ENCODE data around the gene IL10RB. TPM values are rescaled to one million over a fixed set of nuclear protein-coding genes. Genes with fewer than 3 reads are reported as not detected.

The IL10RB gene
- total and polyA plus RNA-seq, 2 of the 8 experiments (the other 6 are each of a cell fraction or from before 2014, with no cell fraction given), result 2.7 to 3.2 TPM

DNA sequence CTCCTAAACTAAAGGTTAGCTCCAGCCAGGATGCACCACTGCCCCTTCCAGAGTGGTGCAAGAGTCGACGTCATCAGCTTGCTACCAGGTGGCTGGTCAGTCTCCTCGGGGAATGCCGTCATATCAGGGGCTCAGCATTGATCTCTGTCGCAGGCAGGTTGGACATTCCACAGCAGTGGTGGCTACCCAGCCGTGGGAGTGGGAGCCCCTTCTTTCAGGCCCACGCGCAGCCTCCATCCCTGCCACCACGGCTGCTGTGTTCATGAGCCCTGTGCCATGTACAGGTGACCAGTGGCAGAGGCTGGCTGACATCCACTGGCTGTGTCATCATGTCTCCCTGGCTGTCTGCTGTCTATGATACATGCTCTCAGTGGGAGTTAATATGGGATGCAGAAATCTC lies 25.5 kb downstream of the IL10RB start:
- ChIA-PET CTCF (ENCODE audit: partially characterized antibody) (interaction anchor here (0.6 to 0.9 kb wide), 2 partner anchors 9 to 46 kb away, joined by 3 read pairs; no protein-coding TSS in a partner anchor), POLR2A (ENCODE audit: partially characterized antibody) (no interaction called here)
- FAIRE-seq, result no peak
- no peak for TF ChIP-seq POLR2AphosphoS5 (IDR thresholded peaks at IDR 0.05; ENCODE audit: low read depth, low read length)
- TF ChIP-seq EZH2 (IDR thresholded peaks at IDR 0.05; ENCODE audit: low read depth, low read length, severe bottlenecking), result no peak
- TF ChIP-seq RAD21 (IDR thresholded peaks at IDR 0.05 in 1 of 2, conservative IDR thresholded peaks at IDR 0.05 in 1 of 2; ENCODE audit: low read depth in 2 of 2, low read length in 2 of 2), result no peak
- TF ChIP-seq TAF7 (optimal IDR thresholded peaks at IDR 0.05; ENCODE audit: borderline replicate concordance, low read depth, low read length), result no peak
- TF ChIP-seq SIX5 (IDR thresholded peaks at IDR 0.05; ENCODE audit: low read depth, low read length), result no peak
- no peak for TF ChIP-seq TCF12 (IDR thresholded peaks at IDR 0.05; ENCODE audit: low read depth, low read length)
- no peak for TF ChIP-seq YY1 (IDR thresholded peaks at IDR 0.05; ENCODE audit: low read depth, low read length)
- TF ChIP-seq RNF2 (IDR thresholded peaks at IDR 0.05; ENCODE audit: borderline replicate concordance, low read depth, low read length, missing control alignments, poor library complexity, severe bottlenecking), result no peak
- TF ChIP-seq, protein P1, sequence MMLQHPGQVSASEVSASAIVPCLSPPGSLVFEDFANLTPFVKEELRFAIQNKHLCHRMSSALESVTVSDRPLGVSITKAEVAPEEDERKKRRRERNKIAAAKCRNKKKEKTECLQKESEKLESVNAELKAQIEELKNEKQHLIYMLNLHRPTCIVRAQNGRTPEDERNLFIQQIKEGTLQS (IDR thresholded peaks at IDR 0.05; ENCODE audit: insufficient read depth, low read depth, low read length), result no peak
- no peak for TF ChIP-seq SIN3A (conservative IDR thresholded peaks at IDR 0.05 in 1 of 2, IDR thresholded peaks at IDR 0.05 in 1 of 2; ENCODE audit: low read depth in 1 of 2, low read length in 2 of 2)
- no peak for TF ChIP-seq ATF2 (IDR thresholded peaks at IDR 0.05; ENCODE audit: low read length)

More for the DNA sequence above, 25.5 kb downstream of the IL10RB start:
- Histone ChIP-seq H3K79me1 (ENCODE audit: low read depth, low read length) (no peaks in the 10 kb centered on the region), H2BK120ac (replicated peaks; ENCODE audit: low read depth, low read length) (no peak overlapping the region), H3K56ac (replicated peaks; ENCODE audit: insufficient read length, low read depth, low read length) (no peak overlapping the region), H3K27me3 (replicated peaks in 1 of 4; ENCODE audit: control insufficient read depth in 3 of 4, extremely low read depth in 1 of 4, insufficient read depth in 3 of 4, low read length in 3 of 4) (no peaks in the 10 kb centered on the region), H3K27ac (ENCODE audit: low read depth, low read length) (no peak overlapping the region), H3K18ac (ENCODE audit: extremely low read depth, low read length) (no peak overlapping the region), H2BK15ac (ENCODE audit: low read length) (no peak overlapping the region), H2BK5ac (ENCODE audit: low read depth, low read length) (no peak overlapping the region), H3K4me2 (ENCODE audit: insufficient read depth in 1 of 2, low read depth in 2 of 2, low read length in 2 of 2) (no peak overlapping the region), H4K20me1 (replicated peaks in 1 of 2; ENCODE audit: control insufficient read depth in 1 of 2, insufficient read depth in 2 of 2, low read length in 2 of 2) (peaks cover 0 to 2% of the 10 kb centered on the region in 2 experiments), H3K4me3 (ENCODE audit: extremely low read depth in 1 of 4, insufficient read depth in 2 of 4, low read depth in 3 of 4, low read length in 4 of 4) (no peak overlapping the region), H3K36me3 (ENCODE audit: control insufficient read depth in 2 of 4, insufficient read depth in 4 of 4, low read length in 3 of 4) (no peaks in the 10 kb centered on the region), H2AFZ (ENCODE audit: low read length) (no peak overlapping the region), H3K79me2 (ENCODE audit: control insufficient read depth in 1 of 2, insufficient read depth in 2 of 2, low read length in 2 of 2) (no peaks in the 10 kb centered on the region), H2BK12ac (ENCODE audit: low read depth, low read length) (no peak overlapping the region), H3K9ac (replicated peaks in 1 of 4; ENCODE audit: extremely low read depth in 1 of 4, low read depth in 3 of 4, low read length in 3 of 4) (no peak overlapping the region), H3K23ac (ENCODE audit: insufficient read length) (no peak overlapping the region), H4K5ac (ENCODE audit: insufficient read length, low read depth, low read length) (no peak overlapping the region), H4K8ac (ENCODE audit: extremely low read depth, insufficient read depth, low read length) (no peak overlapping the region), H3K4ac (replicated peaks; ENCODE audit: insufficient read length, low read depth, low read length) (no peak overlapping the region), H2BK20ac (ENCODE audit: low read length) (no peak overlapping the region), H2AK5ac (ENCODE audit: low read depth, low read length) (no peak overlapping the region), H3K14ac (ENCODE audit: insufficient read length) (no peak overlapping the region), H3K4me1 (replicated peaks in 1 of 4; ENCODE audit: control insufficient read depth in 3 of 4, insufficient read depth in 4 of 4, low read length in 3 of 4) (no peaks in the 10 kb centered on the region), H4K91ac (replicated peaks; ENCODE audit: insufficient read length, low read length) (no peak overlapping the region), H3K23me2 (ENCODE audit: low read depth, low read length) (no peaks in the 10 kb centered on the region), H3K9me3 (ENCODE audit: insufficient read depth in 2 of 2, low read depth in 1 of 2, low read length in 1 of 2) (no peaks in the 10 kb centered on the region)
- WGBS, 2 experiments (ENCODE audit: extremely low coverage in 1 of 2, insufficient coverage in 1 of 2, insufficient read length in 1 of 2, insufficient replicate concordance in 2 of 2, low coverage in 1 of 2, low lambda C conversion rate in 2 of 2, missing lambda C conversion rate in 1 of 2), result 95% methylated on average over 9 of the region's 9 CpGs; no CpG with 5 or more reads in 1 of the 2 experiments
- DNase-seq (ENCODE audit: low read depth in 1 of 2, low spot score in 2 of 2), result no peak

Data from H1 (cell line).